HG02623 (cell line): ENCODE data around the gene POLDIP2.
"Not testable (repeated sequence)": the region's sequence is repeated elsewhere in the genome, so short reads cannot be mapped to it uniquely, and the experiment has no call there.

ENCODE experiments used
- ATAC-seq: cut with Tn5 transposase; IDR thresholded peaks from one replicate; pipeline ENCODE4 v1.9.1; 2021; ENCODE audit warnings: moderate library complexity; ENCODE audit not compliant: unreplicated experiment

The POLDIP2 gene

DNA sequence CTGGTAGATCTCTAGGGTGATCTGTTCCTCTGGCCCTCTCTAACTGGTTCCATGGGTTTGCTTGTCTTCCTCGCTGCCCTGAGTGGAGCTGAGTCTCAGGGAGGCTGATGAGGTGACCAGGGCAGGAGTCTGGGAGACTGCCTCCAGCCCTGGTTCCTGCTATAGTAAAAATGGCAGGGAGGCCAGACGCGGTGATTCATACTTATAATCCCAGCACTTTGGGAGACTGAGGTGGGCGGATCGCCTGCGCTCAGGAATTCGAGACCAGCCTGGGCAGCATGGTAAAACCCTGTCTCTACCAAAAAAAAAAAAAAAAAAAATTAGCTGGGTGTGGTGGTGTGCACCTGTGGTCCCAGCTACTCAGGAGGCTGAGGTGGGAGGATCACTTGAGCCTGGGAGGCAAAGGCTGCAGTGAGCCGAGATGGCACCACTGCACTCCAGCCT lies 18.5 kb downstream of the POLDIP2 start:
- ATAC-seq, result not testable (repeated sequence)

DNA sequence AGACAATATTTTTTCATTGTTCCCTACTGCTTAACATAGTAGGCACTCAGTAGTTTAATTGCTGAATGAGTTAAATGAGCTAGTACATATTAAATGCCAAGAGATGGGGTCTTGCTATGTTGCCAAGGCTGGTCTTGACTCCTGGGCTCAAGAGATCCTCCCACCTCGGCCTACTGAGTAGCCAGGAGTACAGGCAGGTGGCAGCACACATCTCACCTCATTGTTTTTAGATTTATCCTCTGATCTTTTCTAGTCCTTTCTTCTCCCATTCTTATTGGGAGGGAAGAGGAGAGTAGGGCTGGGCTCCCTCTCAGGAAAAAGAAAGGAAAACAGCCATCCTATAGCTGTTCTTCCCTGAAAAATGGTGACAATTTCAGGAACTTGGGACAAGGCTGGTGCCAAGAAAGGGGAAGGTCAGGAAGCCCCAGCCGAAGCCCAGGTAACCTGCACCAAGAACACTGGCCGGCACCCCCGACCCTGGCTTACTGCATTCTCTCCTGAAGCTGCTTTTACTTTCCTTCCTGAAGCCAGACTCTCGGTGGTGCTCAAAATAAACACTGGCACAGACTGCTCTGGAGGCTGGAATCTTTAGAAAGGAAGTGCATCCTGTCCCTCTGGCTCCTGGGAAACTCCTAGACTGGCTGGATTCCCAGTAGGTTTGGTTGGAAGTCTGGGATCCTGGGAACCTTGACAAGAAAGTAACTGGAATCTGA lies 19.1 kb downstream of the POLDIP2 start:
- ATAC-seq, result no peak

DNA sequence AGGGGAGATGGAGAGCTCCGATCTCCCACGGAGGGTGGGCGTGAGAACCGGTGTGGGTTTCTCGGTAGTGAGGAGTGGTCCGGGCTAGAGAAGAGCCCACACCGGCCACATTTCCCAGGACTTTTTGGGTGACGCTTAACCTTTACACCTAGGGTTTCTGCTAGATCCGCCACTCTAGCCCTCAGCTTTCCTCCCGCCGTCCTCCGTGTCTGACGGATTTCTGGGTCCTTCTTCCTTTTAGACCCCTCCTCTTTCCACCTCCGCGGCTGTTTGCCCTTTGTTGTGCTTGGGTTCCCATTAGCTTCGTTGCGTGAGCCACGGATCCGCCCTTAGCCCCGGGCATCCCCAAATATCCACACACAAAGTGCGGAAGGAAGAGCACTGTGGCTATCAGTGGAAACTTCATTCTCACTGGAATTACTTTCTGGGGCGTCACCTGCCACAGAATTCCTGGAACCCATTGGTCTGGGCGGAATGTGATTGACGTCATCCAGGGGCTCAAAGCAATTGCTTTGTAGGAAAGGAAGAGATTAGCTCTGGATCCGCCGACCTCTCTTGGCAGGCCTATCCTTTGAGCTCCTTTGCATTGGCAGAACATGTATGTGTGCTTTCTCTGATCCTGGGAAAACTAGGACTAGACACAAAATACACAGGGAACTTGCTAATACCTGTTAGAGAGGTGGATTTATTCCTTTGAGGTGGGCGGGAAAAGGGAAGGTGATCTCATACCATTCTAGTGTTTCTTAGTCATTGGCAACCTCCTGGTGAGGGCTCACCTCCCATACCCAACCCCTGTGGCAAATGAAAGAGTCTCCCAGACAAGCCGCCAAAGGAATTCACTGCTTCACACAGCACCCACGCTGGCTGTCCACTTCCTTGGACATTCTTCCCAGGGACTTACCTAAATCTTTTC lies 21.1 kb downstream of the POLDIP2 start:
- no peak for ATAC-seq

DNA sequence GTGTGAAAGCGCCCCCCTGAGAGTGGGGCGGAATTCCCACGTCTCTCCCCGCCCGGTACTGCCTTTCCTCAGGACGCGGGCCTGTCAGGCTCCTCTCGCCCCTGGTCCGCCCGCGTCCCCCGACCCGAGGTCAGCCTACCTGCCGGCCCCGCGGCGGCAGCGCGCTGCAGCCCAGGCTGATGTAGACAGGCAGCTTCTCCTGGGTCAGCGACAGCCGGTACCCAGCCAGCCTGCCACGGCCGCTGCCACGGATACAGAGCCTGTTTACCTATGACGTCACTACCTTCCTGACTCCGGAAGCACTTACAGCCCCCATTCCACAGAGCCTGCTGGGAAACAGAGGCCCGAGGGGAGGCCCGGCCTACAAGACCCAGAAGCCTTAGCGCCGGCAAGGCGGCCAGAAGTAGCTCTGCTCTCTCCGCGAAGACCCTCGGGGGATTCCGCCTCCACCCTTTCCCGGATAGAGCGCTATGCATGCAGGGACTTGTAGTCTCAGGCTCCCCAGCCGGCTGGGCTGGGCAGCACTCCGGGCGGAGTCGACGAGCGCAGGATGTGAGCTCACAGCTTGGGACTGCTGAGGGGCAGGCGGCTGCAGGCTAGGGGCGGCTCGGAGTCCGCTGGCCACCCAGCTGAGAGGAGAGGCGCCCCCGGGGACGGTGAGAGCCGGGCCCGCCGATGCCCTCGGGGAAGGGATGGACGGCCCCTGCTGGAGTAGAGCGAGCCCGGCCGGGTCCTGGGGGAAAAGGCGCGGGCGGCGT lies 21.9 kb downstream of the POLDIP2 start, which contains the start of the genes IFT20 and TNFAIP1:
TSS of gene IFT20 (minus strand) at position 272 of the 758 bp plus-strand sequence. CDS start 3,487 bp downstream, outside the sequence.
TSS of gene TNFAIP1 (plus strand) at position 561 of the 758 bp plus-strand sequence. CDS start 3,761 bp downstream, outside the sequence.
- ATAC-seq, result peak; percentile 93

DNA sequence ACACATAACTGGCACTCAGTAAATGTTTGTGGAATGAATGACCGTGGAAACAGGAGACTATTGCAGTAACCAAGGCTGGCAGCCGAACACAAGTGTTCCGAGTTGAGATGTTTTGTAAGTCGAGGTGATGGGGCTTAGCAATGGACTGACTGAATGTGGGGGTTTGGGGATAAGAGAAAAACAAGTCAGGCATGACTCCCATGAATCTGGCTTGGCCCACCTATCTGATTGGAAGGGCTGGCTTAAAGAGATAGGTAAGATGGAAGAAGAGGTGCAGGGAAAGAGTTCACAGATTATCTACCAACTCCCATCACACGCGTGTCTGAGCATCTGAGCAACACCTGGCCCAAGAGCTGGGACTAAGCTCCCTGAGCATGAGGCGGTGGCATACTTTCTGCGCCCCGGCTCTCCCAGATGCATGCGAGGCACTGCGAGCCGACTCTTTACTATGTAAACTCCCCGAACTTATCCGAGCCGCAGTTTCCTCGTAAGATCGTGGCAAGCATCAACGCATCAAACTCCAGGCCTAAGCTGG lies 22.6 kb downstream of the POLDIP2 start:
- ATAC-seq, result no peak

DNA sequence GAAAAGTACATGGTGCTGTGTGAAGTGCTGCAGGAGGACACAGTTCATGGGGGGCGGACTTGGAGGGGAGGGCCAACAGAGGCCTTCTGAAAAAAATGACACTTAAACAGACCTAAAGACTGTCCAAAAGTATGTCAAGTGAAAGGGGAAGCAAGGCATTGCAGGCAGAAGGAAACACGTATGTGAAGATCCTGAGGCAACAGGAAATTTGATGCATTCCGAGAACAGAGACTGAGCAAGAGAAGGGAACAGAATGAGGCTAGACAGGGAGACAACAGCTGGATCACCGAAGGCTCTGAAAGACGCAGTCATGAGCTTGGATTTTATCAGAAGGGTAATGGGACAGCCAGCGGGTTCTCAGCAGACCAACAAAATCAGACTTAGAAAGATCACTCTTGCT lies 23.2 kb downstream of the POLDIP2 start:
- no peak for ATAC-seq

DNA sequence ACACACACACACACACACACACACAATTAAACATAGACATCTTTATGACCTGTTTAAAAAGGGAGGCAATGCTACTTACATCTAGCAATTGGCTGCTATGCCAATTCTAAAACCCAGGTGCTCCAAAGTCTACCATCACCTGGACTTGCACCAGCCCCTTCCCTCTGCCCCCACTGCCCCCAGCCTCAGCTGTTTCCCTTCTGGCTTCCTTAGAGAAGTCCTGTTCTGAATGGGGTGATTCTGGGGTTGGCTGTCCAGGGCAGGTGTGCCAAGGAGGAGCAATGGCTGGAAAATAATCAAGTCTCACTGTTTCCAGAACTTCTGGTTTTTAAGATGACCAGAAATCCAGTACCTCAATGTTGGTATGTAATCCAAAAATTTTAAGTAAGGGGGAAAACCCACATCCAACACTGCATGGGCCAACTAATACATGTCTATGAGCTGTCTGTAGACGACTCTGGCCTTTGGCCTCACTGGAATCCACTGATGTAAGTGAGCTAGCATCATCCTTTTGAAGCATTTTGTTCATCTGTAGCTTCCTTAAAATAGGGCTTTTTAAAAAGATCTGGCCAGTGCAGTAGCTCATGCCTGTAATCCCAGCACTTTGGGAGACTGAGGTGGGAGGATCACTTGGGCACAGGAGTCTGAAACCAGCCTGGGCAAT lies 24.1 kb downstream of the POLDIP2 start:
- ATAC-seq, result no peak

DNA sequence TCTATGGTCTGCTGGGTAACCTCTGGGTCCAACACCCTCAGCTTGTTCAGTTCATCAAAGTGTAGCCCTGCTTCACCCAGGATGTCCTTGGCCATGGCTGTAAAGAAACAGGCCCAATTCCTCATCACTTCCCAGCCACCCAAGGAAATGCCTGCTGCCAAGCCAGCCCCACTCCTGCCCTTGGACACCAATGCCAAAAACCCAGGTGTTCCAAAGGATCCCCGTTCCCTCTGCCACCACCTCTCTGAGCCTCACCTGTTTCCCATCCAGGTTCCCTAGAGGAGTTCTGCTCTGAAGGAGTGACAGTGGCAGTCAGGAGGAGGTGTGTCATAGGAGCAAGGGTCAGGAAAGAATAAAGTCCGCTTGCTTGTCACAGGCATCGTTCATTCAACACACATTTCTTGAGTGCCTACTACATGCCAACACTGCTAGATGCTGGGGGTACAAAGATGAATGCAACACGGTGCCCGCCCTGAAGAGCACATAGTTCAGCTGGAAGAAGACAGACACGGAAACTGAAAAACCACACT lies 25.4 kb downstream of the POLDIP2 start:
- ATAC-seq, result no peak

DNA sequence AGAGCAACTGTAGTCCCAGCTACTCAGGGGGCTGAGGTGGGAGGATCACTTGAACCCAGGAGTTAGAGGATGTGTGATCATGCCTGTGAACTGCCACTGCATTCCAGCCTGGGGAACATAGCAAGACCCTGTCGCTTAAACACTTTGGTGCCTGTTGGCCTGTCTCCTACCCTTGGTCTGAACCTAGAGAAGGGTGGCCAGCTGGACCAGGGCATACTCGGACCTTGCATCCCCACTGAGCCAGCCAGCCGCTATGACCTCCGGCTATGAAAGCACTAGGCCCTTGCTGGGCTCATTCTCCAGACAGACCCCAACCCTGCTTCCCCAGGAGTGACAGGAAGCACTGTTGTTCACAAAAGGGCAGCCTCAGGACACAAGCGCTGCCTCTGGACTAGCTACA lies 26.7 kb downstream of the POLDIP2 start:
- ATAC-seq, result no peak

DNA sequence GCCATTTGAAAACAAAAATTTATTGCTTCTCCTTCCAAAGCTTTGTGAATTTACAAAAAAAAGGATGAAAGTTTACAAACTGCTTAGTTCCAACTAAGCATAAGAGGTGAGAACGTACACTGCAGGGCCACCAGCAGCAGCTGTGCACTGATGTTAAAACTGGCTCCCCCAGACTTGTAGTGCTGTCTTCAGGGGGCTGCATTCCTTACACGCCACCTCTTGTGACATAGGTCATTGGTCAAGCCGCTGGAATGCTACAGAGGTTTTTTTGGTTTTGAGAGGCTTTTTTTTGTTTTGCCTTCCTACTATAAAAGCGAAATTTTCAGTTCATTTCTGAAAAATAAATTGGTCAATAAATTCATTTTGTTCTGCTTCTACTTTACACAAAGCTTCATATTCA lies 29.0 kb downstream of the POLDIP2 start:
- ATAC-seq, result no peak

DNA sequence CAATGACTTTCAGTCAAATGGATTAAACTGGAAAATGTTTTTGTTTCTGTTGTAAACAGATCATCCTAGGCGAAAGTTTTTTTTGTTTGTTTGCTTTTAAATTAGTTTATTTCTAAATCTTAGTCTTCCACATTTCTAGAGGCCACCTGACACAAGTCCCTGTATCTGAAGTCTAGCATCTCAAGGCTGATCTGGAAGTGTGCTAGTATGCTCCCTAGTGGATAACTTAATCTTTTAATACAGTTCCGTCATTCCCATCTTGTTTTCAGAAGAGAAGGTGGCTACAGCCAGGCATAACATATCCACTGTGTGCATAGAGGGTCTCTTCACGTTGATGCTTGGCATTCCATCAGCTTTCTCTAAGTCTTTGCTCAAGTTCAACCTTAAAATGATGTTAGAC lies 29.6 kb downstream of the POLDIP2 start:
- no peak for ATAC-seq

DNA sequence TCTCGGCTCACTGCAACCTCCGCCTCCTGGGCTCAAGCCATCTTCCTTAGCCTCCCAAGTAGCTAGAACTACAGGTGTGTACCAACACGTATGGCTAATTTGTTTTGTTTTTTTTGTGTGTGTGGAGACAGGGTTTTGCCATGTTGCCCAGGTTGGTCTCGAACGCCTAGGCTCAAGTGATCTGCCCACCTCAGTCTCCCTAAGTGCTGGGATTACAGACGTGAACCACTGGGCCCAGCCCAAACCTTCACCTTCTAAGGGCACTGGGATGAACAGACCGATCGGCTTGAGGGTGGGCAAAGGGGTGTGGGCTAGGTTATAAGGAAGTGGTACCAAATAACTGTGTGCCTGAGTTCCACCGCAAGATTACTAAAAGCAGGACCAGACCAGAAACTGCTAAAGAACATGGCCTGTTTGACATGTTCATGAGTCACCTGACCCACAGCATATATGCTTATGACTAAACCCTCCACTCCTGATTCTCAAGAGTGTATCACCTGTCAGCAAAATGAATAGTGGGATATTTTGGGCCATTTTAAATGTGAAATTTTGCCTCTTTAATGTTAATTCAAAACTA lies 30.2 kb downstream of the POLDIP2 start:
- no peak for ATAC-seq

DNA sequence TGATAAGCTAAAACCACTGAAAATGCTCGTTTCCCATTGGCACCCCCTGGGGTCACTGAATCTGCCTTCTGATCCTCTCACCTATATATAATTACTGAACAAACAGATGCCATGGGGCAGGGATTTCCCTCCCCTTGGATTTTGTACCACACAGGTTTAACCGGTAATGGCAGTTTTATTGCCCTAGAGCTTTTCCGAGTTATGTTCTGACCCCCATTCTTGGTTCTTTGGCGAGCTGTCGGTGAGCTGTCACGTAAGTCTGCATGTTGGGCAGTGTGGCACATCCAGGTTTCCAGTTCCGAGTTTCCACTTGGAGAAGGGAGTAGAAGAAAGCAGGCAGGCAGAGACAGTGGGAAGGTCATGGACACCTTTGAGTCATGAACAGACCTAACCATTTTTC lies 31.2 kb downstream of the POLDIP2 start:
- ATAC-seq, result no peak

DNA sequence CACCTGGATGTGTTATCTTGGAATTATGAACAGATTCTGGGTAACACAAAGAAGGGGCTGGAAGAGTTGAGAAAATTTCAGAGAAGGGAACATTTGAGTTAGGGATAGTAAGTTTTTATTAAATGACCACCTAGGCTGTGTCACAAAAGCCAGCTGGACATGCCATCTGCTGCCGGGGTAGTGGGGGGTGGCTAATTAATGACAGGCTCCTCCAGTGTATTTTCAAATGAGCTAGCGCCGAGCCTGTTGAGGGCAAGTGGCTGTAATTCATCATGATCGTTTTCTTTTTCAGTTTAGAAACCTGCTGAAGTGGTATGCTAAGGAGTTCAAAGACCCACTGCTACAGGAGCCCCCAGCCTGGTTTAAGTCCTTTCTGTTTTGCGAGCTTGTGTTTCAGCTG lies 32.1 kb downstream of the POLDIP2 start:
- ATAC-seq, result no peak

DNA sequence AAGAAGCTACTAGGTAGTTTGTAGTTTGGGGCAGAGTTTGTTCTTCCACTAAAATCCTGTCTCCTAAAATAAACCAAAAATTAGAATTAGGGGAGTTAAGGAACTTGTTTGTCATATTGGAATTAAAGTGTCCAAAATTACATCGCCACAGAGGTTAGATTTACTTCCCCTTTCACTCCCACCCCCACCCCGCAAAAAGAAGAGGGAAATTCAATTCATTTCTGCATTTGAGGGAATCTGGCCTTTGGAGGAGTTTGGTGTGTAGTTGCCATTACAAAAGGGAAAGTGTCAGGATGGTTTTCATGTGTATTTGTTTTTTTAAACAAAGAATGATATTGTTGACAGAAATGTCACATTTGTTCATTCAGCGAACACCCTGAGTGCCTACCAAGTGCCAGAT lies 32.5 kb downstream of the POLDIP2 start:
- ATAC-seq, result no peak

DNA sequence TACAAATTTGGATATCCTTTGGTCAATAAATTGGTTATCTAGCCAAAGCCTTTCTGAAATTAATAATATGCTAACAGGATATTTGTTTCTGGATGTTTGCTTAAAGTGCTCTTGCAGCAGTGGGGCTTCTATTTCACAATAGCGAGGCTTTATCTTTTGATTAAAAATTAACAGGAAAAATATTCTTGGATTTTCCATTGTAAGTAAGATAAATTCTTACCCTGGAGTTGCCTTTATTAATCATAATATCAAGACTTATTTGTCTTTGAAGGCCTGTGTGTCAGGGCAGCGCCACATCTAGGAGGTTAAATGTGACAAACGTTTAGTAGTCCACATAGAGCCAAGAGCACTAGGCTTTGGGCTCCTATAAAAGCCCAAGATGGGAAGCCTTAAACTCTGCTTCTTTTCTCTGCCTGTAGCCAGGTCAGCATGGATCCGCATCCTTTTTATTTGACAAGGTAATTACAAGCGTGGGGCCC lies 33.0 kb downstream of the POLDIP2 start:
- no peak for ATAC-seq

DNA sequence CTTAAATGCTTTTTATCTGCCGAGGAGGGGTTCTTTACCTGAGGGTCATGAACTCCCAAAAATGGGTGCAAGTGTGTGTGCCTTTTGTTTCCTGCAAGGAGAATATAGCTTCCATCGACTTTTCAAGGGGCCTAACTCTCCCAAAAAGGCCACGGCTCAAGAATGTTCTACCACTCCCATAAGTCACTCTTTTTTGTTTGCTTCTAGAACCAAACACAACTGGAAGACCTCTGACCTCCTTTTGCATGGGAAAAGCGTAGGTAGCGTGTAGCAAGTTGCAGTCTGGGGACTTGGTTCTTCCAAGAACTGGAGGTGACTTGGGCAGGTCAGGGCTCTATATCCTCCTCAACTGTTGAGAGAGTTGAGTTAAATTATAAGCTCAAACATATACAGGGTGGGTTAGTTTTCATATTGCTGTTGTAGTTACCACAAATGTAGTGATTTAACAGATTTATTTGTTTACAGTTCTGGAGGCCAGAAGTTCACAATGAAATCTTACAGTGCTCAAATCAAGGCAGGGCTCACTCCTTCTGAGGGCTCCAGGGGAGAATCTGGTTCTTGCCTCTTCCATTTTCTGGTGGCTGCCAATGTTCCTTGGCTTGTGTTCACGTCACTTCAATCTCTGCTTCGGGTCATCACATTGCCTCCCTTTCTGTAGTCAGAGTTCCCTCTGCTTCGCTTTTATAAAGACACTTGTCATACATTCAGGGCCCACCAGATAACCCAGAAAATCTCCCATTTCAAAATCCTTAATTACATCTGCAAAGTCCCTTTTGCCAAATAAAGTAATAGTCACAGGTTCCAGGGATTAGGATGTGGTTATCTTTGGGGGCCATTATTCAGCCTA lies 36.9 kb downstream of the POLDIP2 start:
- no peak for ATAC-seq

DNA sequence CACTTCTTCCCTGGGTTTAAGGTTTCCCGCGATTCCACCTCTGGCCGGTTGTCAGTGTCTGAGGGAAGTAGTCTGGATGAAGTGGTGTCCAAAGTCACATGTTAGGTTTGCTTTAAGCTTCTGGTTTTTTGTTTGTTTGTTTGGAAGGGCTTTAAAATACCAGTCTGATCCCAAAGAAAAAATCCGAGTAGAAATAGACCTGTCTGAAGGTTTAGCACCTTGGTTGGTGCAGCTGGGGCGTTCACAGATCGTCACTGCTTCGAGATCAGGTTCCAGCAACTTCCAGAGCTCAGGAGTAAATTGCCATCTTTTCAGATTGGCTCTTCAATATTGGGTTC lies 37.8 kb downstream of the POLDIP2 start:
- ATAC-seq, result no peak
